Stimulated activated CD8-positive, alpha-beta memory T cell treated with anti-CD3 and anti-CD28 coated beads, Interleukin-12 subunit alpha, Interleukin-12 subunit beta, amount 100 ng/mL, for 24 hours (primary cell): ENCODE measurements around the gene EEF1E1.

ENCODE experiments used
- DNase-seq: peaks from one replicate; pipeline ENCODE4 v3.0.0-alpha.2; 2020; ENCODE audit errors: extremely low read depth

The EEF1E1 gene

GRCh38 chr6:8102122-8102958 is at the start of gene EEF1E1:
Gene EEF1E1, minus strand, starts transcription at chr6:8102548. Its CDS starts 27 bp downstream, at chr6:8102521.
- DNase-seq: peak; percentile 94

- DNase-seq: no peak
Observed at GRCh38 chr6:8149350-8149749, 47.0 kb upstream of the EEF1E1 start.

DNA sequence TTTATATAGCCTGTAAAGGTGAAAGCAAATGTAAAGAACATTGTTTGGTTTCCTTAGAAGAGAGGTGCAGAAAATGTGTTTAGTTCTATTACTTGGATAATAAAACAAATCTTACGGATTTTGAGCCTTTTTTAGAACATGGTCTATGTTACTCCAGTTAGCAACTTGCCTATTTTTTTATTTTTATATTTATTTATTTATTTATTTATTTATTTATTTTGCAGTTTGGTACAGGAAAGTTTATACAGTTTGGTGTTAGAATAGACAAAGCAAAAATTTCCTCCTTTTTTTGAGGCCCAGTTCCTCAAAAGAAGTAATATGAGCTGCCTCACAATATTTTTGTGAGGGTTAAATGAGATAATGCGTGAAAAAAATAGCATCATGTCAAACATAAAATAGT is 41.6 kb upstream of the EEF1E1 start:
- no peak for DNase-seq

DNA sequence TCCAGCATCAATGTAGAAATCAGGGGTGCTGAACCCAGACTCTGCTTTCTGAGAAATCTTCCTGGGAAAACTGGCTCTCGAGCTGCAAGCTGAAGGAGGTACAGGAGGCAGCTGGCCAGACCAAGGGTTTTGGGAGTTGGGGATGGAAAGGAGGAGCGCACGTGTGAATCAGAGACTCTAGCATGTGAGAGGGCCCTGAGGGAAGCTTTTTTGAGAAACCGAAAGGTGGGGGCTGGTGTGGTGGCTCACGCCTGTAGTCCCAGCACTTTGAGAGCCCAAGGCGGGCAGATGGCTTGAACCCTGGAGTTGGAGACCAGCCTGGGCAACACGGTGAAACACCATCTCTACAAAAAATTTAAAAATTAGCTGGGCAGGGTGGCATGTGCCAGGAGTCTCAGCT is 37.1 kb upstream of the EEF1E1 start:
- DNase-seq: no peak

DNA sequence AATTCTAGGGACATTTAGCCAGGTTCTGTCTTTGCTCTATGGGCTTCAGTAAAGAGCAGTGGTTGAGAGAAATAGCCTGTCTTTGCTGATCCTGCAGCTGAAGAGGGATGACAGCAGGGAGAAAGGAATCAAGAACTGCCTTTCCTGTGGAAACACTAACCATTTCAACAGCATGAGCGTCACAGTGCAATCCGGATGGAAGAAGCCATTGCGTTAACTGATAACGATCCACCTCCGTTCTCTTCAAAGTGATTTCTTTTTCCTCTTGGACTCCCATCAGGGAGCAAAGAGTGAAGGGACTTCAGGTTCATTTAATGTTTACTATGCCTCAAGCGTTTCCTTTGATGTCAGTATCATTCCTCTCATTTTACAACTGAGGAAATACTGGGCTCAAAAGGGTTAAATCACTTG is 35.2 kb upstream of the EEF1E1 start:
- DNase-seq: no peak

DNA sequence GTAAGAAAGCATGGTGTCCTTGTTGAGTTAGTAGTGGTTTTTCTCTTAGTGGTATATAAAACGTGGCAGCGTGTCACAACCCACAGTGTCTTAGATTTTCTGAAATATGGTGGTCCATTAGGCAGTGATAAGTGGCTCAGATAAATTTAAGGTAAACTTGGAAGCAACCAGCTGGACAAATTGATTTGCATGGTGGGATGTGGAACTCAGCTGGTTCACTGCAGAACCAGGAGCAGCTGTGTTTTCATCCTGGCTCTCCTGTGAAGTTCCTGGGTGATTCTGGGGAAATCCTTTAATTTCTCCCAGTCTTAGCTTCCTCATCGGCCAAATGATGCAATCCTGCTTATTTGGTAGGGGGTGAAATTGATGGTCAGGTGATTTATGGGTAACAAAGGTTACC is 32.9 kb upstream of the EEF1E1 start:
- no peak for DNase-seq

DNA sequence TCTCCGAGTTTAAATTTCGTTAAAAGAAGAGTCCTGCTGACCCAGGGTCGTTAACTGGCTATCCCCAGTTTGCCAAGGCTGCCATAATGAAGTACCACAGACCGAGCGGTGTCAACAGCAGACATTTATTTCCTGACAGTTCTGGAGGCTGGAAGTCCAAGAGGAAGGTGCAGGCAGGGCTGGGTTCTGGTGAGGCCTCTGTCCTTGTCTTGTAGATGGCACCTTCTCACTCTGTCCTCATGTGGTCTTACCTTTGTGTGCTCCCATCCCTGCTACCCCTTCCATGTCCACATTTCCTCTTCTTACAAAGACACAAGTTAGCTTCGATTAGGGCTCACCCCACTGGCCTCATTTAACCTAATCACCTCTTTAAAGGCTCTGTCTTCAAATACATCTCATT is 29.8 kb upstream of the EEF1E1 start:
- DNase-seq: no peak

DNA sequence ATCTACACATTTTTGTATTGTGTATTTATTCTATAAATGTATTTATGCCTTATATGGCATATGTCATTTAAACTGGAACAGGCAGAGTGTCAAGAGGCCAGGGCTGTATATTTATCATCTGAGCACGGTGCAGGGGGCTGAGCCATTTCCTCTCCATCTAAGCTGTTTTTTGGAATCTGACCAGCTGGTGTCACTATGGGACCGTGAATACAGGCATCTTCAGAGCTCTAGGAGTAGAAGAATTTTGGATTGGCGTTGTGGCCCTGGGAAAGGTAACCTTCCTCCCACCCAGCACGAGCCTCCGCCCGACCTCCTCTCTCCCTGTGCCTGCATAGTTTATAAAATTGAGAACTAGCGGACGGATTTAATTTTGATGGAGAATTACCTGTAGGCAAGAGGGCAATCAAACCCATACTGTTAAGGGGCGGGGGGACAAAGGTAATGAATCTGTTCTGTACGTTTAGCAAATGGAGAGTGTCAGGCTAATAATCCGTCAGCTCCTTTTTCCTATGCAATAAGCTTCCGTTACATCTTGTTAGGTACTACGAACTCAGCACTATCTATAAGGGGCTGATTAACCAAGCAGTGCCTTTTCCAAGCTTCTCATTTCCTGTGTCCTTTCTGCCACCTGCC is 29.0 kb upstream of the EEF1E1 start:
- DNase-seq: no peak

DNA sequence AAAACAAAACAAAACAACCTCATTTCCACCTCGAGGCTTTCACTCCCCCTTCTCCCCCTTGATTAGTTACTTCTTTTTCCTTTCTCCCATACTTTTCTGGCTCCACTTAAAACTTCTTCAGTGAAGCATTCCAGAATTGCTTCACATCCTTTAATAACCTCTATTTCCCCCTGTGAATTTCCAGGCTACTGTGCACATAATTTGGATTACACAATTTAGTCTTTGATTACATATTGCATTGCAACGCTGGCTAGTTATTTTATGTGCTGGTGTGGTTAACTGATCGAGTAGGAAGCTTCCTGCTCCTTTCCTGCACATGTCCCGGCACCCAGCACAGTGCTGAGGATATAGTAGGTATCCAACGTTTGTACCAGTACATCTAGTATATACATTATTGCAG is 28.1 kb upstream of the EEF1E1 start:
- no peak for DNase-seq

GRCh38 chr6:8123236-8123635 is 20.9 kb upstream of the EEF1E1 start:
- DNase-seq: no peak

DNA sequence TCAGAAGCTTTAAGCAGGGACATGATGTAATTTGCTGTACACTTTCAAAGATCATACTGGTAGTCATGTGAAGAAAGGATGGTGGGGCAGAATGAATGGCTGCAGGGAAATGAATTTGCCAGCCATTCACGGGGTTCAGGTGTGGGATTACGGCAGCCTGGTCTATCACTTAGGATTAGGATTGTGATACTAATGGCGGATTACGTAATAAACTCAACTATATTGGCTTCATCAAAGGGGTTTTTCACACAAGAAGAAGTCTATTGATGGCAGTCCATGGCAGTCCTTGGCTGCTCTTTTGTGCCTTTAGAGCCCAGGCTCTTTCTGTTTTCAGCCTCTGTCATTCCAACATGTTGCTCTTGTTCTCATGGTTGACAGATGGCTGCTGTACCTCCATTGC is 12.6 kb upstream of the EEF1E1 start:
- no peak for DNase-seq

DNA sequence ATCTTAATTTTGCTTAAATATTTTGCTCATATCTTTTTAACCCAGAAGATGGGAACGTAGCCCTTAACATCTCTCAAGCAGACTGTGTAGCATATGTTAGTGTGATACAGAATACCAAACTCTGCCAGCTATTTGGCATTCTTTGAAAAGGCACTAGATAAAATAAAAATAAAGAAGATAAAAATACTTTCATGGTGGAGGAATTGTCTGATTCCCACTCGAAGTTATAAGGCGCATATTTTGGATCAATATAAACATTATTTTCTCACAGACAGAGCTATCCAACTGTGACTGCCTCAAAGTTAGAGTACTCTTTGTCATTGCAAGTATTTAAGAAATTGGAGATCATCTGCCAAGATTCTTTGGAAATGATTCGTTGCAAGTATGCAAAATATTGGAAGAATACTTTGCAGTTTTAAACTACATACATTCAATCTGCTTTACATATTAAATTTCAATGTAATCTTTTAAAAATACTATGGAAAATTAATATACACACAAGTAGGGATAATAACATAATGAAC is 10.8 kb upstream of the EEF1E1 start:
- DNase-seq: no peak

- no peak for DNase-seq
Observed at GRCh38 chr6:8110725-8111124, 8.4 kb upstream of the EEF1E1 start.

- DNase-seq: no peak
Observed at GRCh38 chr6:8110117-8110721, 7.9 kb upstream of the EEF1E1 start.

DNA sequence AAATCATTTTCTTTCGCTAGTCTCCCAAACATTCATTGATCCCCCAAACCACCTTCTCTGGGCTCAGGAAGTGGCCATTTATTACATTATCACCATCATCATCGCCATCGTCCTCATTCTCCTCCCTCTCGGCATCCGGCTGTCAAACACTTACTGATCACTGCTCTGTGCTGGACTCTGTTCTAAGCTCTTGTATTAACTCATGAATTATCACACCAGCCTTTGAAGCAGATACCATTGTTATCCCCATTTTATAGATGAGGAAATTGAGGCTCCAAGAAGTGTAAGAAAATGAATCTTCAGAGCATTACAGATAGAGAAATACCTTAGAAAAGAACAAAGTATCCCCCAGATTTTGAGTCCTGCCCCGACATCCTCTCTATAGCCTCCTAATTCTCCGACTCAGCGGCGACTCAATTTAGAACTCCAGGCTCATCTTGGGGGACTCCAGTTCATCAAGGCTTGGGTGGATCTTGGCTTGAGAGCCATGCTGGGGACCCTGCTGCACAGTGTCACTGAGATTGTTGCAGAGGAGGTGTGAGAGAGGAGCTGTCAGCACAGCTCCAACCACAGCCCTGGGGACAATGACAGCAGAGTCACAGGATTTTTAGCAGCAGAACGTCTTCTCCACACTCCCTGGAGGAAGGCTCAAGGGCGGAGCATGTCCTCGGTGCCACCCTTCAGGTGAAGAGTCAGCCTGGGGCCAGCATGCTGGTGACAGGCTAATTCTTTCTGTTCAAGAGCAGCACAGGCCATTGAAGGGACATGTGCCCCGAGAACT is 6.6 kb upstream of the EEF1E1 start:
- no peak for DNase-seq

GRCh38 chr6:8108031-8108660 is 5.8 kb upstream of the EEF1E1 start:
- DNase-seq: no peak

DNA sequence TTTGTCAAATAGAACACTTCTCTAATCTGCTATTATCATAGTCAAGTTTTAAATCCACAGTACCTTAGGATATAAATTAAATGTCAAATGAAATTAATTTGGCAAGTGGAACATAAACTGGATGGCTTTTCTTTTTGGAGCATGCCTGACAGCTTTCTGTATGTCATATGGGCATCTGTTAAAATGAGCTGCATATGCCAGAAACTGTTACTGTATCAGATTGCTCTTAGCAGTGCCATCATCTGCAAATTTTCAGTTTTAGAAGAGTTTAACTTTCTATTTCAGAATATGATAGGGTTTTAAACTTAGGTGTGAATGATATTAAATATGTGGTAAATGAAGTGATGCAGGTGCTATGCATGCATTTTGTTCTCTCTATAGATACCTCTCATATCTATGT is 3.4 kb upstream of the EEF1E1 start:
- DNase-seq: no peak

GRCh38 chr6:8103726-8104125 is 1.4 kb upstream of the EEF1E1 start:
- DNase-seq: no peak

DNA sequence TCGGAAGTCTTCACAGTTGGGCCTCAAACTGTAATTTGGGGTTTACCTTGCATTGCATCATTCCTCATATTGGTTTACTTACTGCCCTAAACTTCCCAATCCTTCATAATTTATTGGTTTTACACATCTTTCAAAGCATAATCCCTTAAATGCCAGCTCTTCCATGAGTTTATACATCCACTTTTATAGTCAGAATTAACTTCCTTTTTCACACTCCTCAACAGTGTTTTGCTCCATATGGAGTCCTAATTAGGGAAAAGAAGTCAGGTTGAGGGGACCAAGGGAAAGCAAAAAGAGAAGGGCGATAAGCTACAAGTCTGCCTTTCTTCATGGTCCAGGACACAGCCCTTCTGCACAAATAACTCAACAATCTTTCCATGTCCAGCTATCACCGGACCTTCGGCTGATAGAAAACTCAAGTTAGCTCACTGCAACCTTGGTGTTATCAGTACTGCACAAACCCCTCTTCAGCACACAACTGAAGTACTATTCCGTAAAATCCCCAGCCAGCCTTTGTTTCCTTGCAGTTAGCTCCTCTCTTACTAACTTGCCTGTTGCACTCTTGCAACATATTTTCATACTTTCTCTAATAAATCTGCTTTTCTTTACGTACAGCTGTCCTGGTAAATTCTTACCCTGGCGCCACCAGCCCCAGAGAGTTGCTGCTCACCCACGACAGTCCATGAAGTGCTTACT is 2.0 kb downstream of the EEF1E1 start:
- DNase-seq: no peak

- no peak for DNase-seq
Observed at GRCh38 chr6:8090650-8091049, 11.7 kb downstream of the EEF1E1 start.

GRCh38 chr6:8088886-8089285 is 13.5 kb downstream of the EEF1E1 start:
- DNase-seq: no peak
